HCT116 (cell line): ENCODE results near the gene HMCN1. TPM values are rescaled to one million over a fixed set of nuclear protein-coding genes. Genes with fewer than 3 reads are reported as not detected.

ENCODE experiments used
- ATAC-seq: fragments of 200-7000 bp; cut with Tn5 transposase; 2 replicates; pipeline ENCODE4 v1.9.1; 2020; ENCODE audit warnings: mild to moderate bottlenecking, moderate library complexity
- BruUV-seq: library from RNA; stranded (reverse); fragments of 400-500 nt; replicated peaks from 2 replicates; lab custom pipeline; 2021; lab: Mats Ljungman, UMichigan
- CTCF ChIA-PET: fragments of 300-600 bp; sonication (Branson Sonifier 250); formaldehyde crosslinking; loops from one replicate; lab custom pipeline; 2021; ENCODE audit warnings: antibody characterized with exemption; lab: Charles Lee
- POLR2A ChIA-PET: fragments of 300-600, 350-600 bp; sonication (Branson Sonifier 250); formaldehyde crosslinking; loops from one replicate; lab custom pipeline; 2021; ENCODE audit warnings: antibody characterized with exemption; lab: Charles Lee
- RAD21 ChIA-PET, 2 experiments: fragments of 300-600 bp; sonication (Branson Sonifier 250); formaldehyde crosslinking; loops; one replicate each; lab custom pipeline; 2023; ENCODE audit warnings: low total read pairs in 2 of 2; ENCODE audit not compliant: uncharacterized antibody in 2 of 2, unreplicated experiment in 2 of 2, low non-redundant PET in 1 of 2; lab: Charles Lee
- DNase-seq: peaks from one replicate; pipeline ENCODE4 v3.0.0-alpha.2; 2010; ENCODE audit warnings: low read depth, low spot score
- H2AFZ ChIP-seq: fragments of 200-600 bp; shearing (Covaris generic), sonication (generic); 2 replicates; pipeline ENCODE4 v1.6.1; 2017; ENCODE audit warnings: low read depth, mixed run types, mixed read lengths, antibody characterized with exemption, low read length; ENCODE audit not compliant: poor library complexity, severe bottlenecking
- H3K27ac ChIP-seq: 2 replicates; pipeline ENCODE4 v1.5.1; 2012; ENCODE audit warnings: low read depth, low read length
- H3K27me3 ChIP-seq: fragments of 200-600 bp; sonication (generic); 2 replicates; pipeline ENCODE4 v1.6.1; 2016; ENCODE audit warnings: mixed run types, low read length, mixed read lengths; ENCODE audit not compliant: insufficient read depth
- H3K36me3 ChIP-seq, 2 experiments: fragments of 200-500 bp in 1 of 2; fragments of 200-600 bp in 1 of 2; sonication (Bioruptor generic) in 1 of 2; sonication (generic) in 1 of 2; 2 replicates each; pipeline versions ENCODE4 v1.5.1 to v1.6.1; 2014 to 2016; ENCODE audit warnings: low read length in 2 of 2, inconsistent platforms in 1 of 2, mixed read lengths in 1 of 2, mixed run types in 1 of 2; ENCODE audit not compliant: insufficient read depth in 2 of 2, control insufficient read depth in 1 of 2
- H3K4me1 ChIP-seq, 2 experiments: fragments of 200-600 bp in 1 of 2; sonication (generic) in 1 of 2; 2 replicates each; pipeline versions ENCODE4 v1.5.1 to v1.6.1; 2012 to 2017; ENCODE audit warnings: low read length in 2 of 2, inconsistent platforms in 1 of 2, mild to moderate bottlenecking in 1 of 2, mixed read lengths in 1 of 2, mixed run types in 1 of 2, moderate library complexity in 1 of 2; ENCODE audit not compliant: insufficient read depth in 2 of 2, control insufficient read depth in 1 of 2
- H3K4me2 ChIP-seq: fragments of 200-600 bp; sonication (generic); 2 replicates; pipeline ENCODE4 v1.6.1; 2017; ENCODE audit warnings: mixed run types, low read length, mixed read lengths
- H3K4me3 ChIP-seq, 2 experiments: fragments of 200-600 bp in 1 of 2; sonication (generic) in 1 of 2; replicated peaks in 1 of 2; 2 replicates each; pipeline ENCODE4 v1.5.1; 2011 to 2016; ENCODE audit warnings: low read length in 2 of 2, control low read depth in 1 of 2, low read depth in 1 of 2, mild to moderate bottlenecking in 1 of 2, mixed read lengths in 1 of 2, mixed run types in 1 of 2
- H3K79me2 ChIP-seq: fragments of 200-600 bp; sonication (generic); 2 replicates; pipeline ENCODE4 v1.6.1; 2017; ENCODE audit warnings: mild to moderate bottlenecking, mixed run types, low read length, moderate library complexity, mixed read lengths; ENCODE audit not compliant: insufficient read depth
- H3K9ac ChIP-seq: fragments of 200-600 bp; sonication (generic); 2 replicates; pipeline ENCODE4 v1.6.1; 2016; ENCODE audit warnings: low read length, mixed read lengths
- H3K9me2 ChIP-seq: fragments of 200-600 bp; sonication (generic), shearing (Covaris generic); 2 replicates; pipeline ENCODE4 v1.6.1; 2017; ENCODE audit warnings: mixed run types, mild to moderate bottlenecking, moderate library complexity; ENCODE audit not compliant: insufficient read depth
- H3K9me3 ChIP-seq, 2 experiments: fragments of 200-500 bp in 1 of 2; fragments of 200-600 bp in 1 of 2; sonication (Bioruptor generic) in 1 of 2; sonication (generic) in 1 of 2; 2 replicates each; pipeline ENCODE4 v1.6.1; 2014 to 2017; ENCODE audit warnings: low read length in 2 of 2, mixed read lengths in 2 of 2, inconsistent platforms in 1 of 2, low read depth in 1 of 2, mild to moderate bottlenecking in 1 of 2, mixed run types in 1 of 2, moderate library complexity in 1 of 2; ENCODE audit not compliant: control insufficient read depth in 1 of 2, insufficient read depth in 1 of 2
- H4K20me1 ChIP-seq: fragments of 200-600 bp; sonication (generic), shearing (Covaris generic); 2 replicates; pipeline ENCODE4 v1.6.1; 2017; ENCODE audit warnings: mixed run types, mild to moderate bottlenecking, moderate library complexity; ENCODE audit not compliant: insufficient read depth
- ATF3 ChIP-seq: IDR thresholded peaks from 2 replicates; pipeline ENCODE4 v1.6.1; 2012
- CBX3 ChIP-seq: IDR thresholded peaks from 2 replicates; pipeline ENCODE4 v1.6.1; 2012; ENCODE audit warnings: low read depth
- CEBPB ChIP-seq: IDR thresholded peaks from 2 replicates; pipeline ENCODE4 v1.6.1; 2012; ENCODE audit warnings: low read depth
- EGR1 ChIP-seq: IDR thresholded peaks from 2 replicates; pipeline ENCODE4 v1.6.1; 2012; ENCODE audit warnings: low read depth
- ELF1 ChIP-seq: IDR thresholded peaks from 2 replicates; pipeline ENCODE4 v1.6.1; 2012; ENCODE audit warnings: low read depth, borderline replicate concordance
- EZH2 ChIP-seq: fragments of 200-600 bp; sonication (generic); IDR thresholded peaks from 2 replicates; pipeline ENCODE4 v1.6.1; 2017; ENCODE audit warnings: antibody characterized with exemption, mixed run types
- EZH2phosphoT487 ChIP-seq: fragments of 200-600 bp; IDR thresholded peaks from 2 replicates; pipeline ENCODE4 v1.6.1; 2018; ENCODE audit warnings: antibody characterized with exemption, borderline replicate concordance
- FOSL1 ChIP-seq: IDR thresholded peaks from 2 replicates; pipeline ENCODE4 v1.6.1; 2012; ENCODE audit warnings: low read depth
- POLR2AphosphoS5 ChIP-seq: IDR thresholded peaks from 2 replicates; pipeline ENCODE4 v1.6.1; 2011; ENCODE audit warnings: mild to moderate bottlenecking, low read depth, low read length, moderate library complexity
- SIN3A ChIP-seq: IDR thresholded peaks from 2 replicates; pipeline ENCODE4 v1.6.1; 2012; ENCODE audit warnings: low read depth
- SP1 ChIP-seq: IDR thresholded peaks from 2 replicates; pipeline ENCODE4 v1.6.1; 2012; ENCODE audit warnings: low read depth
- TCF7L2 ChIP-seq: IDR thresholded peaks from 2 replicates; pipeline ENCODE4 v1.7.0; 2011; ENCODE audit warnings: borderline replicate concordance, inconsistent platforms; ENCODE audit not compliant: insufficient read depth, insufficient read length; ENCODE audit errors: extremely low read depth
- YY1 ChIP-seq: IDR thresholded peaks from 2 replicates; pipeline ENCODE4 v1.6.1; 2011; ENCODE audit warnings: low read length, low read depth, moderate library complexity, mild to moderate bottlenecking; ENCODE audit not compliant: insufficient replicate concordance; ENCODE audit errors: extremely low read depth
- ZNF274 ChIP-seq: fragments of 200-500 bp; sonication (Bioruptor generic); IDR thresholded peaks from 2 replicates; pipeline ENCODE4 v1.6.1; 2014; ENCODE audit warnings: mild to moderate bottlenecking, low read depth, low read length, inconsistent platforms
- intact Hi-C: fragments of 100-400 bp; cut with micrococcal nuclease; formaldehyde crosslinking; loops from 2 replicates; pipeline ENCODE4 v1.10.0; 2022
- total RNA-seq: library from RNA; stranded (reverse); gene quantifications from one replicate; pipeline ENCODE4 v1.2.1, GENCODE V29; 2021; ENCODE audit not compliant: unreplicated experiment
- TF ChIP-seq, protein P1 (sequence below): IDR thresholded peaks from 2 replicates; pipeline ENCODE4 v1.6.1; 2012
- TF ChIP-seq, protein P2 (sequence below): IDR thresholded peaks from 2 replicates; pipeline ENCODE4 v1.6.1; 2012; ENCODE audit warnings: low read depth
- TF ChIP-seq, protein P3 (sequence below): IDR thresholded peaks from 2 replicates; pipeline ENCODE4 v1.6.1; 2011; ENCODE audit warnings: mild to moderate bottlenecking, low read length, moderate library complexity; ENCODE audit not compliant: insufficient replicate concordance; ENCODE audit errors: extremely low read depth

Gene HMCN1
- total RNA-seq, 1 experiment from 2014 or later: 0.59 TPM

DNA sequence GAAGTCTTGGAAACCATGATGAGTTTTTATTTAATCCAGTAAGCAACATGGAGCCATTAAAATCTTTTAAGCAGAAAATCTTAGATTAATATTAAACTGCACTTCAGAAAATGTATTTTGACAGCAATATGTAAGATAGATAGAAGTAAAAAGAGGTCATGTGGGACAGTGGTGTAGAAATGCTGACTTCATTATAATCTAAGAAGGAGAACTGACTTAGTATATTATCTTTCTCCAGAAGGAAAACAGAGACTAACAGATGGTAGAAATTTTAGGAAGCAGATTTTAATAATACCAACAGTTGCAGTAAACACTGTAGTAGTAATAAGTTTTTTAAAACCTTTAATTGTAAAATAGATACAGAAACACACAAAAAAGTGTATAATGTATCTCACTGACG is 367.9 kb downstream of the HMCN1 start:
- RAD21 ChIA-PET: no interaction called here
- Histone ChIP-seq H2AFZ (no peak overlapping the region), H3K4me3 (no peak overlapping the region), H3K79me2 (no peaks in the 10 kb centered on the region), H4K20me1 (no peaks in the 10 kb centered on the region), H3K9me3 (no peaks in the 10 kb centered on the region), H3K9me2 (no peaks in the 10 kb centered on the region), H3K4me2 (no peak overlapping the region), H3K27ac (no peak overlapping the region), H3K27me3 (no peaks in the 10 kb centered on the region), H3K4me1 (no peaks in the 10 kb centered on the region), H3K36me3 (no peaks in the 10 kb centered on the region), H3K9ac (no peak overlapping the region)
- intact Hi-C loops: no loop called here
- POLR2A ChIA-PET: no interaction called here
- CTCF ChIA-PET: no interaction called here
- BruUV-seq: no TSS peak
- no peak for ATAC-seq
- DNase-seq: no peak
- TF ChIP-seq POLR2AphosphoS5 (no peak), CBX3 (no peak), SIN3A (no peak), YY1 (no peak), ELF1 (no peak), EGR1 (no peak), ATF3 (no peak), FOSL1 (no peak), CEBPB (no peak), ZNF274 (no peak), EZH2 (no peak), SP1 (no peak), EZH2phosphoT487 (no peak), TCF7L2 (no peak)
- TF ChIP-seq, protein P1, sequence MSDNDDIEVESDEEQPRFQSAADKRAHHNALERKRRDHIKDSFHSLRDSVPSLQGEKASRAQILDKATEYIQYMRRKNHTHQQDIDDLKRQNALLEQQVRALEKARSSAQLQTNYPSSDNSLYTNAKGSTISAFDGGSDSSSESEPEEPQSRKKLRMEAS: no peak
- TF ChIP-seq, protein P2, sequence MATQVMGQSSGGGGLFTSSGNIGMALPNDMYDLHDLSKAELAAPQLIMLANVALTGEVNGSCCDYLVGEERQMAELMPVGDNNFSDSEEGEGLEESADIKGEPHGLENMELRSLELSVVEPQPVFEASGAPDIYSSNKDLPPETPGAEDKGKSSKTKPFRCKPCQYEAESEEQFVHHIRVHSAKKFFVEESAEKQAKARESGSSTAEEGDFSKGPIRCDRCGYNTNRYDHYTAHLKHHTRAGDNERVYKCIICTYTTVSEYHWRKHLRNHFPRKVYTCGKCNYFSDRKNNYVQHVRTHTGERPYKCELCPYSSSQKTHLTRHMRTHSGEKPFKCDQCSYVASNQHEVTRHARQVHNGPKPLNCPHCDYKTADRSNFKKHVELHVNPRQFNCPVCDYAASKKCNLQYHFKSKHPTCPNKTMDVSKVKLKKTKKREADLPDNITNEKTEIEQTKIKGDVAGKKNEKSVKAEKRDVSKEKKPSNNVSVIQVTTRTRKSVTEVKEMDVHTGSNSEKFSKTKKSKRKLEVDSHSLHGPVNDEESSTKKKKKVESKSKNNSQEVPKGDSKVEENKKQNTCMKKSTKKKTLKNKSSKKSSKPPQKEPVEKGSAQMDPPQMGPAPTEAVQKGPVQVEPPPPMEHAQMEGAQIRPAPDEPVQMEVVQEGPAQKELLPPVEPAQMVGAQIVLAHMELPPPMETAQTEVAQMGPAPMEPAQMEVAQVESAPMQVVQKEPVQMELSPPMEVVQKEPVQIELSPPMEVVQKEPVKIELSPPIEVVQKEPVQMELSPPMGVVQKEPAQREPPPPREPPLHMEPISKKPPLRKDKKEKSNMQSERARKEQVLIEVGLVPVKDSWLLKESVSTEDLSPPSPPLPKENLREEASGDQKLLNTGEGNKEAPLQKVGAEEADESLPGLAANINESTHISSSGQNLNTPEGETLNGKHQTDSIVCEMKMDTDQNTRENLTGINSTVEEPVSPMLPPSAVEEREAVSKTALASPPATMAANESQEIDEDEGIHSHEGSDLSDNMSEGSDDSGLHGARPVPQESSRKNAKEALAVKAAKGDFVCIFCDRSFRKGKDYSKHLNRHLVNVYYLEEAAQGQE: no peak
- TF ChIP-seq, protein P3, sequence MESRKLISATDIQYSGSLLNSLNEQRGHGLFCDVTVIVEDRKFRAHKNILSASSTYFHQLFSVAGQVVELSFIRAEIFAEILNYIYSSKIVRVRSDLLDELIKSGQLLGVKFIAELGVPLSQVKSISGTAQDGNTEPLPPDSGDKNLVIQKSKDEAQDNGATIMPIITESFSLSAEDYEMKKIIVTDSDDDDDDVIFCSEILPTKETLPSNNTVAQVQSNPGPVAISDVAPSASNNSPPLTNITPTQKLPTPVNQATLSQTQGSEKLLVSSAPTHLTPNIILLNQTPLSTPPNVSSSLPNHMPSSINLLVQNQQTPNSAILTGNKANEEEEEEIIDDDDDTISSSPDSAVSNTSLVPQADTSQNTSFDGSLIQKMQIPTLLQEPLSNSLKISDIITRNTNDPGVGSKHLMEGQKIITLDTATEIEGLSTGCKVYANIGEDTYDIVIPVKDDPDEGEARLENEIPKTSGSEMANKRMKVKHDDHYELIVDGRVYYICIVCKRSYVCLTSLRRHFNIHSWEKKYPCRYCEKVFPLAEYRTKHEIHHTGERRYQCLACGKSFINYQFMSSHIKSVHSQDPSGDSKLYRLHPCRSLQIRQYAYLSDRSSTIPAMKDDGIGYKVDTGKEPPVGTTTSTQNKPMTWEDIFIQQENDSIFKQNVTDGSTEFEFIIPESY: no peak
